GM23248 (cell line): ENCODE results near the gene AVPI1.

Experiments used
- EZH2 ChIP-seq: fragments of 200-600 bp; sonication (generic); IDR thresholded peaks from 2 replicates; pipeline ENCODE4 v1.6.1; 2018; ENCODE audit warnings: antibody characterized with exemption, mild to moderate bottlenecking; ENCODE audit not compliant: insufficient read depth, poor library complexity, severe bottlenecking
- EZH2phosphoT487 ChIP-seq: fragments of 200-600 bp; sonication (generic); IDR thresholded peaks from 2 replicates; pipeline ENCODE4 v1.6.1; 2018; ENCODE audit warnings: antibody characterized with exemption, moderate library complexity, mild to moderate bottlenecking, low read depth; ENCODE audit not compliant: insufficient read depth

- TF ChIP-seq EZH2, result no peak
- no peak for TF ChIP-seq EZH2phosphoT487
Observed at GRCh38 chr10:97736403-97736901, 49.4 kb upstream of the AVPI1 start.
